Parathyroid adenoma (tissue), 2 donors: ENCODE results near the gene PCBP3.
"Not testable (repeated sequence)": the region's sequence is repeated elsewhere in the genome, so short reads cannot be mapped to it uniquely, and the experiment has no call there.

Source experiments
- H2AFZ ChIP-seq: fragments of 300-600 bp; sonication (generic); one replicate; pipeline ENCODE4 v1.7.0; 2017; ENCODE audit warnings: antibody characterized with exemption, mild to moderate bottlenecking
- H3K27ac ChIP-seq: fragments of 300-600 bp; sonication (generic); one replicate; pipeline ENCODE4 v1.7.0; 2017
- H3K27me3 ChIP-seq: fragments of 300-600 bp; sonication (generic); one replicate; pipeline ENCODE4 v1.7.0; 2017; ENCODE audit warnings: low read length; ENCODE audit not compliant: control insufficient read depth, insufficient read depth
- H3K36me3 ChIP-seq: fragments of 300-600 bp; sonication (generic); one replicate; pipeline ENCODE4 v1.7.0; 2017; ENCODE audit warnings: low read length; ENCODE audit not compliant: control insufficient read depth, insufficient read depth
- H3K4me1 ChIP-seq: fragments of 300-600 bp; sonication (generic); one replicate; pipeline ENCODE4 v1.7.0; 2017; ENCODE audit warnings: control low read depth
- H3K4me2 ChIP-seq: fragments of 300-600 bp; sonication (generic); one replicate; pipeline ENCODE4 v1.7.0; 2017; ENCODE audit warnings: low read length
- H3K4me3 ChIP-seq: fragments of 300-600 bp; sonication (generic); one replicate; pipeline ENCODE4 v1.7.0; 2017; ENCODE audit warnings: low read depth, low read length
- H3K79me2 ChIP-seq: fragments of 300-600 bp; sonication (generic); one replicate; pipeline ENCODE4 v1.7.0; 2017; ENCODE audit warnings: control low read depth
- H3K9ac ChIP-seq: fragments of 300-600 bp; sonication (generic); one replicate; pipeline ENCODE4 v1.7.0; 2017; ENCODE audit warnings: mild to moderate bottlenecking
- H3K9me3 ChIP-seq: fragments of 300-600 bp; sonication (generic); one replicate; pipeline ENCODE4 v1.7.0; 2017; ENCODE audit warnings: low read length; ENCODE audit not compliant: control insufficient read depth
- TF ChIP-seq, protein P1 (sequence below): fragments of 300-600 bp; sonication (generic); IDR thresholded peaks from one replicate; pipeline ENCODE4 v1.7.0; 2017; ENCODE audit warnings: antibody characterized with exemption, mild to moderate bottlenecking
- donor health status: primary hyperparathyroidism.

Gene PCBP3

DNA sequence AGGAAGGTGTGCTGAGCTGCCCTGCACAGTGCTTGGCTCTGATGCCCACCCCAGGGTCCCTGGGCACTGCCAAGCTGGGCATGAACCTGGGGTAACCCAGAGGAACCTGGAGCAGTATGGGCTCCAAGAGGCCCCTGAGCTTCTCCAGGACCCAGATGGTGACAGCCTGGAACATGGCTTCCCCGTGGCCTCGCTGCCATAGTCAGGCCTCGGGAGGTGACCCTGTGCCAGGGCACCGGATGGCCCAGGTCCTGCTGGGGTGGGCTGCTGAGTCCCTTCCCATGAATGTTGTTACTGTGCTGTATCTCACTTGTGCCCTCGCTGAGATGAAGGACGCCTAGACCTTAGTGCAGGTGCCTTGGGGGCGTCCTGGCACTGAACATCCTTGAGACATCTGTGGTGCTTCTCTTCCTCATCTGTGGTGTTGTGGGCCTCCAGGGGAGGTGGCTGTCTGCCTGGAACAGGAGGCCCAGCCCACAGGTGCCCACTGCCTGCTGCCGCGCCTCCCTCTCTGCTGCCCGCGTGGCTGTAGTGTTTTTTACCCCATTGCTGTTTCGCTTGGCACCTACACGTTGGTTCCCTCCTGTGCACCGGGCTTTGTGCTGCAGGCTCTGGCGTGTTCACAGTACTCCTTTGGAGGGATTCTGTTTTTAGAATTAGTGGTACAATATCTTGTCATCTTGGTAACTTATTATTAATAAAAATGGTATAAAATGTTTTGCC, 160.3 kb downstream of the PCBP3 start:
- H3K9ac ChIP-seq, result no peak overlapping the region
- H3K27me3 ChIP-seq, result no peaks in the 10 kb centered on the region
- TF ChIP-seq, protein P1, sequence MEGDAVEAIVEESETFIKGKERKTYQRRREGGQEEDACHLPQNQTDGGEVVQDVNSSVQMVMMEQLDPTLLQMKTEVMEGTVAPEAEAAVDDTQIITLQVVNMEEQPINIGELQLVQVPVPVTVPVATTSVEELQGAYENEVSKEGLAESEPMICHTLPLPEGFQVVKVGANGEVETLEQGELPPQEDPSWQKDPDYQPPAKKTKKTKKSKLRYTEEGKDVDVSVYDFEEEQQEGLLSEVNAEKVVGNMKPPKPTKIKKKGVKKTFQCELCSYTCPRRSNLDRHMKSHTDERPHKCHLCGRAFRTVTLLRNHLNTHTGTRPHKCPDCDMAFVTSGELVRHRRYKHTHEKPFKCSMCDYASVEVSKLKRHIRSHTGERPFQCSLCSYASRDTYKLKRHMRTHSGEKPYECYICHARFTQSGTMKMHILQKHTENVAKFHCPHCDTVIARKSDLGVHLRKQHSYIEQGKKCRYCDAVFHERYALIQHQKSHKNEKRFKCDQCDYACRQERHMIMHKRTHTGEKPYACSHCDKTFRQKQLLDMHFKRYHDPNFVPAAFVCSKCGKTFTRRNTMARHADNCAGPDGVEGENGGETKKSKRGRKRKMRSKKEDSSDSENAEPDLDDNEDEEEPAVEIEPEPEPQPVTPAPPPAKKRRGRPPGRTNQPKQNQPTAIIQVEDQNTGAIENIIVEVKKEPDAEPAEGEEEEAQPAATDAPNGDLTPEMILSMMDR, result no peak

DNA sequence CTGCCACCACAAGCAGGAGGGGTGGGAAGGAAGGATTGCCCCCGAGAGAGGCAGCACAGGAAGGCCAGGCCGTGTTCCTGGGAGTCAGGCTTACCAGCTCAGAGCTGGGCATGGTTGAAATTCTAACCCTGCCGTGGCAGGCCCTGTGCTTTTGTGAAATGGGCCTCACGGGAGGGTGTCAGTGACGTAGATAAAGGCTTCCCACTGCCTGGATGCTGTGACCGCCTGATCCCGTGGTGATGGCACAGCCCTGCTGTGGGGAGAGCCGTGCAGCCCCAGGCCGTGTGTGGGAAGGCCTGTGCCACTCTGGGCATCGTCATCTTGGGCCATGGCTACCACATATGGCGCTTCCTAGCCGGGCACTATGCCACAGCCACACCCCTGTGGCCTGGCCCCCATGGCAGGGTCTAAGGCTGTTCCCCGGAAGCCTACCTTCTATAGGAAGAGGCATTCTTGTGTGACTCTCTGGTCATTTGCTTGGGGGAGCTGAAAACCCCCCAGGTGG, 161.3 kb downstream of the PCBP3 start:
- no peak overlapping the region for H3K27ac ChIP-seq
- no peaks in the 10 kb centered on the region for H3K27me3 ChIP-seq
- H3K4me3 ChIP-seq, result no peak overlapping the region
- H3K9ac ChIP-seq, result no peak overlapping the region
- H3K9me3 ChIP-seq, result no peaks in the 10 kb centered on the region
- H3K36me3 ChIP-seq, result no peaks in the 10 kb centered on the region
- no peak overlapping the region for H3K4me2 ChIP-seq
- TF ChIP-seq, protein P1, result no peak
- no peaks in the 10 kb centered on the region for H3K79me2 ChIP-seq
- H2AFZ ChIP-seq, result no peak overlapping the region
- H3K4me1 ChIP-seq, result no peaks in the 10 kb centered on the region

More for the DNA sequence above, 160.3 kb downstream of the PCBP3 start:
- no peak overlapping the region for H3K27ac ChIP-seq
- no peaks in the 10 kb centered on the region for H3K4me1 ChIP-seq
- H3K79me2 ChIP-seq, result no peaks in the 10 kb centered on the region
- no peak overlapping the region for H3K4me2 ChIP-seq
- no peaks in the 10 kb centered on the region for H3K9me3 ChIP-seq
- H2AFZ ChIP-seq, result no peak overlapping the region
- H3K4me3 ChIP-seq, result no peak overlapping the region
- H3K36me3 ChIP-seq, result no peaks in the 10 kb centered on the region

DNA sequence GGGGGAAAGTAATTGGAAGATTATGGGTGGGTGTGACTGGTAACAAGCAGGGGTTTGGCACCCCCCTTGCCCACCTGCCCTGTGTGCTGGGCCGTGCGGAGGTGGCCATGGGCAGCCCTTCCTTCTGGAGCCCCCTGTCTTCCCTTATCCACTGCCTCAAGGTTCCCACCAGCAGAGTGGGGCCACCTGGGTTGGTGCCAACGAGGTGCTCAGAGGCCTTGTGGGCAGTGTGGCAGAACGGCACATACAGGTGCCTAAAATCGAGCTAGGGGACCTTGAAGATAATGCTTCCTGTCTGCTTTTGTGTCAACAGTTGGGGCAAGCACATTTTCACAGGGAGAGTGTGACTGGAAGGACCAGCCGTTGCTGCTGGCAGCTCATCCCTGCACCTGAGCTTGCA, 161.8 kb downstream of the PCBP3 start:
- H3K9ac ChIP-seq, result no peak overlapping the region
- no peaks in the 10 kb centered on the region for H3K27me3 ChIP-seq
- H3K9me3 ChIP-seq, result no peaks in the 10 kb centered on the region
- TF ChIP-seq, protein P1, result no peak
- H3K4me1 ChIP-seq, result no peaks in the 10 kb centered on the region
- no peak overlapping the region for H2AFZ ChIP-seq
- no peaks in the 10 kb centered on the region for H3K36me3 ChIP-seq
- no peak overlapping the region for H3K4me2 ChIP-seq
- no peaks in the 10 kb centered on the region for H3K79me2 ChIP-seq
- no peak overlapping the region for H3K27ac ChIP-seq
- H3K4me3 ChIP-seq, result no peak overlapping the region

- Histone ChIP-seq H3K4me3 (no peak overlapping the region), H3K9me3 (no peaks in the 10 kb centered on the region), H3K27me3 (no peaks in the 10 kb centered on the region), H3K9ac (no peak overlapping the region), H3K36me3 (no peaks in the 10 kb centered on the region), H3K4me1 (no peaks in the 10 kb centered on the region), H3K27ac (no peak overlapping the region), H3K4me2 (no peak overlapping the region), H2AFZ (no peak overlapping the region), H3K79me2 (no peaks in the 10 kb centered on the region)
- TF ChIP-seq, protein P1, result no peak
These were observed 162.5 kb downstream of the PCBP3 start for GRCh38 chr21:45806042-45806441.

DNA sequence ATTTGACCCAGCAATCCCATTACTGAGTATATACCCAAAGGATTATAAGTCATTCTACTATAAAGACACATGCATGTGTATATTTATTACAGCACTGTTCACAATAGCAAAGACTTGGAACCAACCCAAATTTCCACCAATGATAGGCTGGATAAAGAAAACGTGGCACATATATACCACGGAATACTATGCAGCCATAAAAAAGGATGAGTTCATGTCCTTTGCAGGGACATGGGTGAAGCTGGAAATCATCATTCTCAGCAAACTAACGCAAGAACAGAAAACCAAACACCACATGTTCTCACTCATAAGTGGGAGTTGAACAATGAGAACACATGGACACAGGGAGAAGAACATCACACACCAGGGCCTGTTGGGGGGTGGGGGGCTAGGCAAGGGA, 165.1 kb downstream of the PCBP3 start:
- not testable (repeated sequence) for H3K27ac ChIP-seq, H3K4me2 ChIP-seq, H3K36me3 ChIP-seq, H3K27me3 ChIP-seq, H2AFZ ChIP-seq, H3K4me3 ChIP-seq, H3K9me3 ChIP-seq, H3K4me1 ChIP-seq, H3K9ac ChIP-seq, H3K79me2 ChIP-seq
